ENCODE results near the gene C10orf62. TPM values are rescaled to one million over a fixed set of nuclear protein-coding genes. Genes with fewer than 3 reads are reported as not detected.
A peak's percentile ranks its signal among the peaks of the same experiment; 100 is the strongest.

Gene C10orf62
- total RNA-seq, 4 donors from 2014 or later = 0.41 to 0.55 TPM; not detected in 2

DNA sequence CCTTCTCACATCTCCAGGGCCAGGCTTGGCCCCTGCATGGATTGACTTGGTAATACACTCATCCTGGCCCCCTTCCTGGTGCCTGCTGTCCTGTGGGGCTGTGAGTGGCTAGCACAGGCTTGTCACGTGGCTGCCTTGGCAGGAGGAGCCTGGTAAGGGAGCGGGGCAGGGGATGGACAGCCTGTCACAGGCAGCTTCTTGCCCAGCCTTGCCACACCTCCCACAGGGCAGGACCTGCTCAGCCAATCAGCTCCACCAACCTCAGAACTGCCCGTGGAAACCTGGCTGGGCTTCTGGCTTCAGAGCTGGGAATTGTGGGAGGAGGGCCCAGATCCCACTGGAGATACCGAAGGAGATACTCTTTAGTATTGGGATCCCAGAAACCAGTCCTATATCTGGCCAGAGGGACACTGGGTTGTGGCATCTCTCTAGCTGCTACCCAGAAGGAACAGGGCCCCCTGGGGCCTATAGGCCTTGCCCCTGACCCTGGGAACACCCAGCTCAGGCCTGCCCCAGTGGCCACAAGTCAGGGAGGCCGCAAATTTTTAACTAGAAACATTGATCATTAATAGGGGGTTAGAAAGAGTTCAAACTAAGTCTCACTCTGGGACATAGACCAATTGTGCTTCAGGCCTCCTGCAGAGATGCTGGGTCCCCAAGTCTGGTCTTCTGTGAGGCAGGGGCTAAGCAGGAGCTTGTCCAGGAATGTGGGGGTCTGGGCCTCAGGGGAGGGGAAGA, 5.3 kb upstream of the C10orf62 start, which contains the start of gene HOGA1:
Gene HOGA1, plus strand, starts transcription at position 330 of the 738 bp plus-strand sequence. Its CDS starts 315 bp downstream, at position 645.
- H3K27me3 ChIP-seq = no peaks in the 10 kb centered on the region
- no peaks in the 10 kb centered on the region for H3K36me3 ChIP-seq
- no peaks in the 10 kb centered on the region for H3K9me3 ChIP-seq
- DNase-seq (peak; percentile 93 to 96), ATAC-seq (peak; percentile 93 to 95)
- intact Hi-C loops (cut with DNase I; ENCODE audit: low total_unique reads) (no loop called here), in situ Hi-C loops (cut with MboI; ENCODE audit: low sequenced_read_pairs in 4 of 4) (no loop called here)
- peaks cover 6 to 24% of the 10 kb centered on the region in 2 donors for H3K4me1 ChIP-seq
- peak within 1 kb of the TSS in 1 of 4 donors; percentile 31 for H3K4me3 ChIP-seq
- peak within 1 kb of the TSS; percentile 83 to 94 (median 92) for H3K27ac ChIP-seq
- peak in 1 of 2 donors; percentile 54 for TF ChIP-seq POLR2A (IDR thresholded peaks at IDR 0.05)
- TF ChIP-seq CTCF (IDR thresholded peaks at IDR 0.05 in 4 of 5, conservative IDR thresholded peaks at IDR 0.05 in 1 of 5) = no peak

DNA sequence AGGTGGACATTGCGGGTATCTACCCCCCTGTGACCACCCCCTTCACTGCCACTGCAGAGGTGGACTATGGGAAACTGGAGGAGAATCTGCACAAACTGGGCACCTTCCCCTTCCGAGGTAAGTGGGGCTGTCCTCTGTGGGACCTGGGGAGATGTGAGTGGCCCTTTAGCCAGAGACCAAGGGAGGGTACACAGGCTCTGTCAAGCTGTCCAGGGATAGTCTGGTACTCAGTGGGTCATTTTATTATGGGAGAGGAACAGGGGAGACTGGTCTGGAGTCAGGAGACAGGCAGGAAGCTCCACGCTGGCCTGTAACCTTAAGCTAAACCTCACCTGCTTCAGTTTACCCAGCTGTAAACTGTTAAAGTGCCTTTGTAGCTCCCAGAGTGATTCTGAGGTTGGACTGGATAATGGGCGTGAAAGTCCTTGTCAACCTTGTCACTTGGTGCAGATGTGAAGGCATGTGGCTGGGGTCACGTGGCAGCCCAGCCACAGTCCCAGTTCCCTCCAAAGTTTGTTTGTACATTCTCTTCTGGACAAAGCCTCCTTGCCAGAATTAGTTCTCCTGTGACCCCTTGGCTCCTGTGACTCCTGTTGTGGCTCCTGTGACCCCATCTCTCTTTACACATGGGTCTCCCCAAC, 4.6 kb upstream of the C10orf62 start:
- H3K9me3 ChIP-seq = no peaks in the 10 kb centered on the region
- in situ Hi-C loops (cut with MboI; ENCODE audit: low sequenced_read_pairs in 4 of 4) (no loop called here), intact Hi-C loops (cut with DNase I; ENCODE audit: low total_unique reads) (no loop called here)
- peak overlapping the region; percentile 83 to 94 (median 92) for H3K27ac ChIP-seq
- H3K27me3 ChIP-seq = no peaks in the 10 kb centered on the region
- TF ChIP-seq POLR2A (IDR thresholded peaks at IDR 0.05) (no peak), CTCF (IDR thresholded peaks at IDR 0.05 in 4 of 5, conservative IDR thresholded peaks at IDR 0.05 in 1 of 5) (no peak)
- H3K4me1 ChIP-seq = peaks cover 6 to 24% of the 10 kb centered on the region in 2 donors
- ATAC-seq = peak in 1 of 2 donors; percentile 40
- DNase-seq = no peak
- H3K36me3 ChIP-seq = no peaks in the 10 kb centered on the region
- H3K4me3 ChIP-seq = peak overlapping the region in 1 of 4 donors; percentile 31

- TF ChIP-seq POLR2A (IDR thresholded peaks at IDR 0.05) (no peak), CTCF (IDR thresholded peaks at IDR 0.05 in 4 of 5, conservative IDR thresholded peaks at IDR 0.05 in 1 of 5) (no peak)
Measured at GRCh38 chr10:97585439-97585811, 4.1 kb upstream of the C10orf62 start.

GRCh38 chr10:97587183-97587582, 2.3 kb upstream of the C10orf62 start:
- no peak for TF ChIP-seq POLR2A (IDR thresholded peaks at IDR 0.05)
- no peak for TF ChIP-seq CTCF (IDR thresholded peaks at IDR 0.05 in 4 of 5, conservative IDR thresholded peaks at IDR 0.05 in 1 of 5)
- Histone ChIP-seq H3K9me3 (no peaks in the 10 kb centered on the region), H3K4me3 (no peak overlapping the region), H3K27me3 (no peaks in the 10 kb centered on the region), H3K36me3 (no peaks in the 10 kb centered on the region), H3K27ac (peak overlapping the region; percentile 1 to 92 (median 28)), H3K4me1 (peaks cover 6 to 24% of the 10 kb centered on the region in 2 donors)
- intact Hi-C loops (cut with DNase I; ENCODE audit: low total_unique reads) = no loop called here
- in situ Hi-C loops (cut with MboI; ENCODE audit: low sequenced_read_pairs in 4 of 4) = no loop called here
- ATAC-seq (no peak), DNase-seq (no peak)

More at GRCh38 chr10:97585439-97585811, 4.1 kb upstream of the C10orf62 start:
- H3K27me3 ChIP-seq = no peaks in the 10 kb centered on the region
- peak overlapping the region in 1 of 4 donors; percentile 8 for H3K4me3 ChIP-seq
- H3K9me3 ChIP-seq = no peaks in the 10 kb centered on the region
- intact Hi-C loops (cut with DNase I; ENCODE audit: low total_unique reads) = no loop called here
- no peak for DNase-seq
- peak overlapping the region; percentile 83 to 94 (median 92) for H3K27ac ChIP-seq
- in situ Hi-C loops (cut with MboI; ENCODE audit: low sequenced_read_pairs in 4 of 4) = no loop called here
- ATAC-seq = no peak
- no peaks in the 10 kb centered on the region for H3K36me3 ChIP-seq
- H3K4me1 ChIP-seq = peaks cover 6 to 24% of the 10 kb centered on the region in 2 donors
